Tibial nerve (tissue), 3 donors: ENCODE measurements around the gene GPR180.

Experiments used
- POLR2A ChIP-seq, 2 donors: fragments of 450-650 bp; IDR thresholded peaks; one replicate each; pipeline ENCODE4 v1.6.1; 2017; ENCODE audit warnings: antibody characterized with exemption in 2 of 2, mild to moderate bottlenecking in 2 of 2, moderate library complexity in 2 of 2
- TF ChIP-seq, protein P1 (sequence below), 5 experiments: fragments of 200-600 bp in 3 of 5; fragments of 450-650 bp in 2 of 5; sonication (generic) in 3 of 5; IDR thresholded peaks; one replicate each; pipeline ENCODE4 v1.5.1; 2016 to 2019; ENCODE audit warnings: antibody characterized with exemption in 5 of 5, mild to moderate bottlenecking in 3 of 5, moderate library complexity in 2 of 5

DNA sequence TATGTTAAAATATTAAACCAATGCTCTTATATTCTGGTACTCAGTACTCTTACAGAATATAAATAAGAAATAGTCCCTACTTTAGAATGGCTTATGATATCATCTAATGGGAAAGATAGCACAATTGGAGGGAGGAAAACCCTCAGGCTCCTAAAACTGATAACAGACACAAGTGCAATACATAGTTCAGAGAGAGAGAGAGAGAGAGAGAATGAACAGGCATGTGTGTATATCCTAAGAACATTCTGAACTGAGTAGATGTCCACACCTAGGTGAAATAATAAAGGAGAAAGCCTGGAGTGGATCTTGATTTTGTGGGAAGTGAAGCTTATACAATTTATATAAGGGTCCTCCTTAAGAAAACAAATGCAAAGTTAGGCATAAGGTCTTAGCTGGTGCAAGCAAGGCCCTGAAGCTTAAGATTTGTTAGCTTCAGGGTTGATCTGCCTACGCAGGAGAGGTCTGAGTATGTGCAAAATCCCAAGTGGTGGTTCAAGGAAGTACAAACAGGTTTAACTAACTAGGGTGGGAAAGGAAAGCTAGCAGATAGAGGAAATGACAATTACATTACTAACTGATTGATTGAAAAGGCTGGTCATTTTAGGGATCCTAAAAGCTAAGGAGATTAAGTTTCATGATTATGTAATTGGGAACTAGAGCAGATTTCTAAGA lies 57.4 kb downstream of the GPR180 start:
- TF ChIP-seq, protein P1, sequence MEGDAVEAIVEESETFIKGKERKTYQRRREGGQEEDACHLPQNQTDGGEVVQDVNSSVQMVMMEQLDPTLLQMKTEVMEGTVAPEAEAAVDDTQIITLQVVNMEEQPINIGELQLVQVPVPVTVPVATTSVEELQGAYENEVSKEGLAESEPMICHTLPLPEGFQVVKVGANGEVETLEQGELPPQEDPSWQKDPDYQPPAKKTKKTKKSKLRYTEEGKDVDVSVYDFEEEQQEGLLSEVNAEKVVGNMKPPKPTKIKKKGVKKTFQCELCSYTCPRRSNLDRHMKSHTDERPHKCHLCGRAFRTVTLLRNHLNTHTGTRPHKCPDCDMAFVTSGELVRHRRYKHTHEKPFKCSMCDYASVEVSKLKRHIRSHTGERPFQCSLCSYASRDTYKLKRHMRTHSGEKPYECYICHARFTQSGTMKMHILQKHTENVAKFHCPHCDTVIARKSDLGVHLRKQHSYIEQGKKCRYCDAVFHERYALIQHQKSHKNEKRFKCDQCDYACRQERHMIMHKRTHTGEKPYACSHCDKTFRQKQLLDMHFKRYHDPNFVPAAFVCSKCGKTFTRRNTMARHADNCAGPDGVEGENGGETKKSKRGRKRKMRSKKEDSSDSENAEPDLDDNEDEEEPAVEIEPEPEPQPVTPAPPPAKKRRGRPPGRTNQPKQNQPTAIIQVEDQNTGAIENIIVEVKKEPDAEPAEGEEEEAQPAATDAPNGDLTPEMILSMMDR (IDR thresholded peaks at IDR 0.05) = no peak
- TF ChIP-seq POLR2A (IDR thresholded peaks at IDR 0.05) = no peak
